GM21390 (cell line): Measurements from ENCODE around the gene KLHL21.
"Not testable (repeated sequence)": the region's sequence is repeated elsewhere in the genome, so short reads cannot be mapped to it uniquely, and the experiment has no call there.

Source experiments
- ATAC-seq: cut with Tn5 transposase; IDR thresholded peaks from one replicate; pipeline ENCODE4 v1.9.1; 2021; ENCODE audit not compliant: unreplicated experiment

The KLHL21 gene

GRCh38 chr1:6600410-6601048 lies 2.1 kb downstream of the KLHL21 start:
- peak; percentile 2 for ATAC-seq

- ATAC-seq, result not testable (repeated sequence)
These were observed 2.7 kb downstream of the KLHL21 start for GRCh38 chr1:6599991-6600390.

DNA sequence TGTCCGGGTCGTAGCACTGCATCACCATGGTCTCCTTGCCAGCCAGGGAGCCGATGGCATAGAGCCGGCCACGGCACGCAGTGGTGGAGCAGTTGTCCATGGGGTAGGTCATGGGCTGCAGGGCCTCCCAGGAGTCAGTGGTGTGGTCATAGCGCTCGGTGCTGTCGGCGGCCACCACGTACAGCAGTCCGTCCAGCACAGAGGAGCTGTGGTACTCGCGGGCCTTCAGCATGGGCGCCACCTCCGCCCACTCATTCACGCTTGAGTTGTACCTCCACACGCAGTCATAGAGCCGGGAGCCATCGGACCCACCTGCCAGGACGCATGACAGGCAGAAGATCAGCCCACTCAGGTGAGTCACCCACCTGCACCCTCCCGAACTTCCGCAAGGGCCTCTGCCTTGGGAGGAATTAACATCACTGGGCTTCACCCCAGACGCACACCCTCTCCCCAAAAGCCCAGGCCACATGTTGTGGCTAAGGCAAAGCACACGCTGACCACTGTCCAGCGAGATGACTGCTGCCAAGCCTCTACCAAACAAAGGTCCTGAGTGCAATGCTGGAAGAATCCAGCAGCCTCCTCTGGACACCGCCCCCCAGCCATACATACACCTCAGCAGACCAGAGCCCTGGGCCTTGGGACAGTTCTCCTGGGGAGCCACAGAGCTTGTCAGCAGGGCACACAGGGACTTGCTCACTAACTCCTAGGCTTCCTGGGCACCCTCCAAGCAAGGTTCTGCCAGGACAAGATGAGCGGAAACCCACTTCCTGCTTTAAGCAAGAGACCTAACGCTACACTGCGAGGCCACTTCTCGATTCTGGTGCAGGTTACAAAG lies 3.3 kb downstream of the KLHL21 start:
- no peak for ATAC-seq

GRCh38 chr1:6597777-6598131 lies 4.9 kb downstream of the KLHL21 start:
- ATAC-seq, result no peak

DNA sequence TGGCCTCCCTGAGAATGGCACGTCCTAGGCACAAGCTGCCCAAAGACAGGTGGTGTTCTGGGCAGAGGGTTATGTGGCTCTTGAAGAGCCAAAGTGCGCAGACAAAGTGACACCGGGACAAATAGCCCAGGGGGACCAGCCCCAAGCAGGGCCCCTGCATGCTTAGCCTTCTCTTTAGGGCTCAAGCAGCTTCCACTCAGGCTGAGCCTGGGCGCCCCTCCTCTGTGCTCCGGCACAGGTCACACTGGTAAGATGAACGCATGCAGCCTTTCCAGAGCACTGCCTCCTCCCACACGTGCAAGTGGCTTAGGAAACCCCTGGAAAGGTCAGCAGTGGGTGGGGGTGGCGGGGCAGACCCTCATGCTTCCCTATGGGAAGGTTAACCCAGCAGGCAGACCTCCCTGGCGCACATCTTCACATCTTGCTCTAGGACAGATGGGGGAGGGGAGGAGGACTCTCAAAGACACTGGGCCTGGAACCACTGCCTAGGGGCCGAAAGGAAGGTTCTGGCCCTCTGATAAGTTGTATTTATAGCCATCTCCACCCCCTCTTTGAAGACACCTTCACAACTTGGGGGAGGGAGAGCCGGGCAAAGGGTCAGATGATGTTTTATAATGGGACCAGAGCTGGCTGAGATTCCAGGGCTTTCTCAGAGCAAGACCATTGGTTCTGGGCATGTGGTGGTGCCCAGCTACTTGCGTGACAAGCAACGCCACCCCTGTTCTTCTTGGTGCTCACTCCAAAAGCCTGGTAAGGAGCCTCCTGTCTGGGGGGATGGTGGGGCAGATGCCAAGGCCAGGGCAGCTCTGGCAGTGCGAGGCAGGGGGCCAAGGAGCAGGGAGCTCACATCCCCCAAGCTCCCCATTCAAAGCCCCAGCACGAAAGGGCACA lies 5.5 kb downstream of the KLHL21 start:
- no peak for ATAC-seq

GRCh38 chr1:6596351-6596750 lies 6.3 kb downstream of the KLHL21 start:
- no peak for ATAC-seq

GRCh38 chr1:6594977-6595740 lies 7.5 kb downstream of the KLHL21 start:
- ATAC-seq, result no peak

- no peak for ATAC-seq
These were observed 8.9 kb downstream of the KLHL21 start for GRCh38 chr1:6593810-6594209.

GRCh38 chr1:6592865-6593593 lies 9.6 kb downstream of the KLHL21 start:
- ATAC-seq, result no peak

GRCh38 chr1:6592441-6592840 lies 10.2 kb downstream of the KLHL21 start:
- no peak for ATAC-seq

DNA sequence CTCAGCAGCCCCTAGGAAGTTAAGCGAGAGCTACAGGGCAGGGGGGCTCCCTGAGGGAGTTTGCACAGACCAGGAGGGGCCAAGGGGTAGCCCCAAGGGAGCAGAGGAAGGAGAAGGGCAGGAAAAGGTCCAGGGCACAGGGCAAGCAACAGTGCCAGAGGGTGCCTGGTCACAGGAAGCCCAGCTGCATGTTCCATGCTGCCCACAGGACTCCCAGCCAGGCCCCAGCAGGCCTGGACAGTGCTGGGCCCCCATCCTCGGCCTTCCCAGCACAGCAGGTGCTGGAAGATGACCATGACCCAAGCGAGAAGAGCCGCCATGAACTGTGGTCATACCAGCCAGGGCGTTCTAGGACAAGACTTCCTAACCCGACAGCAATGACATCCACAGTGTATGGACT lies 11.0 kb downstream of the KLHL21 start:
- ATAC-seq, result no peak

DNA sequence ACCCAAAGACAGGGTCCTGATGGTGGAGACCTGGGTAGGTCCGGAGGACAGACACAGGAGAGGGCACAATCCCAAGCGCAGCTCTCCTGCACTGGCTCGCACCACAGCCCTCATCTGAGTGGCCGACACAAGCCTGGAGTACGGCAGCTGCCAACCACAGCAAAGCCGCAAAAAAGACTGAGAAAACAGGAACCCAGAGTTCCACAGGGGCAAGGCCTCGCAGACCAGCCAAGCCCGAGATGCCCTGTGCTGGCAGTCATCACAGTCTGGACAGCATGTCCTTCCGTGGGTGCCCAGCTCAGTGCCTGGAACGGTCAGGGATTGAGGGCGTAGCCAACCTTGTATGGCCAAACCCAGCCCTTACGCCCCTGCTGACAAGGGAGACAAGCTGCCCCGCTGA lies 11.4 kb downstream of the KLHL21 start:
- ATAC-seq, result no peak

DNA sequence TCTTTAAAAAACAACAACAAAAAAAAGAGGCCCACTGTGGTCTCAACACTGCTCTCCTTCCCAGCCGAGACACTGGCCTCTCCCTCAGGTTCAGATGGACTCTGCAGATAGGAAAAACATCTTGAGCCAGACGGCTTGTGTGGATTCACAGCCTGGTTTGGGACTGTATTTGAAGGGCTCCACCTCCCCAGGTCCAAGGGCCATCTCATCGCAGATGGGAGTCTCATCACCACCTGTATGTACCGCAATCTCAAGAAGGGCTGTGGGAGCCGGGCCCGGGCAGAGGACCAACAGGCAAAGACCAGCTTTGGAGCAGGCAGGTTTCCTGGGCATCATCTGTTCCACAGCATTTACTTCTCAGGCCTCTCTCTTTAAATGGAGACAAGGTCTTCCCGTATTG lies 12.6 kb downstream of the KLHL21 start:
- no peak for ATAC-seq

- no peak for ATAC-seq
These were observed 13.7 kb downstream of the KLHL21 start for GRCh38 chr1:6588893-6589520.

DNA sequence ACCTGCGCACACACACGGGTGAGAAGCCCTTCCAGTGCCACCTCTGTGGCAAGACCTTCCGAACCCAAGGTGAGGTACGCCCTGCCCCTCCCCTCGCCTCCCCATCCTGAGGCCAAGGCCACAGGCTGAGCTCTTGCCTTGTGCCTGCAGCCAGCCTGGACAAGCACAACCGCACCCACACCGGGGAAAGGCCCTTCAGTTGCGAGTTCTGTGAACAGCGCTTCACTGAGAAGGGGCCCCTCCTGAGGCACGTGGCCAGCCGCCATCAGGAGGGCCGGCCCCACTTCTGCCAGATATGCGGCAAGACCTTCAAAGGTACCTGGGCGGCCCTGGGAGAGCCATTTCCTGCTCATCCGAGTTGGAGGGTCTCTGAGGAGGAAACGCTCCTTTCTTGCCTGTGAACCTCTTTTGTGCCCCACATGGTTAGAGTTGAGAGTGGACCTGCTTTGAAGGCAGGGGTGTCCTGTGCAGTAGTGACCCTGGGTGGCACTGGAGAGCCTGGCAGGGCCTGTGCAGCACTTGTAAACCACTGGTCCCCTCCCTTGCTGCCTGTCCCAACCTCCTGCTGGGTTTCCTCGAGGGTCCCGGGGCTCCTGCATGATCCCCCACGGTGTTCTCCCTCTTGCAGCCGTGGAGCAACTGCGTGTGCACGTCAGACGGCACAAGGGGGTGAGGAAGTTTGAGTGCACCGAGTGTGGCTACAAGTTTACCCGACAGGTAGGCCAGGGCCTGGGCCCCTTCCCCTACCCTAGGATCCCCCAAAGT lies 14.4 kb downstream of the KLHL21 start:
- ATAC-seq, result no peak

DNA sequence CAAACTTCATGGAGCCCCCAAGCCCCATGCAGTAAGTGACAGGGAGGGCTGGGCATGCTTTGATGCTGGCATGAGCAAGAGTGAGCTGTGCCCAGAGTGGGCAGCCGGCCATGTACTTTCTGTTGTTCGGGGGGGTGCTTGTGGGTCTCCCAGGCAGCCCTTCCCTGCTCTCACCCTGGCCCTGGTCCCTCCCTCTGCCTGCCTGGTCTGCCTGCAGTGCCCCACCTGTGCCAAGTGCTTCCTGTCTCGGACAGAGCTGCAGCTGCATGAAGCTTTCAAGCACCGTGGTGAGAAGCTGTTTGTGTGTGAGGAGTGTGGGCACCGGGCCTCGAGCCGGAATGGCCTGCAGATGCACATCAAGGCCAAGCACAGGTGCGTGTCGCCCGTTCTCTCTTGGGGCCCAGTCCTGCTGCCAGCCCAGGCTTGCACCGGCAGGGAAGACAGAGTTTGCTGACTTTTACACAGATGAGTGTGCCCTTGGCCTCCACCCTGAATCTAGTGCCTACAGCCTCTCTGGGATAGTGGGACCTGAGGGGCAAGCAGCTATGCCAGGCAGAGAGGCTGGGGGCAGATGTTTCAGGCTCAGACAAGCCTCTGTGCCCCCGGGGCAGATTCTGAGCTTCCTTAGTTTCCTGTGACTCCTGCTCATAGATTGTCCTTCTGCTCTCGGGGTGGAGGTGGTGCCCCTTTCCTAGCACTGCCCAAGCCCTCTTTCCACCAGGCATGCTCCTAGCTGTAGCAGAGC lies 15.2 kb downstream of the KLHL21 start:
- no peak for ATAC-seq

- ATAC-seq, result no peak
These were observed 16.3 kb downstream of the KLHL21 start for GRCh38 chr1:6586404-6586816.

GRCh38 chr1:6585841-6586240 lies 16.8 kb downstream of the KLHL21 start:
- no peak for ATAC-seq
